Measurements from ENCODE around the gene NUMB. TPM values are rescaled to one million over a fixed set of nuclear protein-coding genes. Genes with fewer than 3 reads are reported as not detected.

NUMB gene
- total and polyA plus RNA-seq, 2 donors (not counting 1 experiment from before 2014, with no cell fraction given) = 36.0 to 151 TPM

DNA sequence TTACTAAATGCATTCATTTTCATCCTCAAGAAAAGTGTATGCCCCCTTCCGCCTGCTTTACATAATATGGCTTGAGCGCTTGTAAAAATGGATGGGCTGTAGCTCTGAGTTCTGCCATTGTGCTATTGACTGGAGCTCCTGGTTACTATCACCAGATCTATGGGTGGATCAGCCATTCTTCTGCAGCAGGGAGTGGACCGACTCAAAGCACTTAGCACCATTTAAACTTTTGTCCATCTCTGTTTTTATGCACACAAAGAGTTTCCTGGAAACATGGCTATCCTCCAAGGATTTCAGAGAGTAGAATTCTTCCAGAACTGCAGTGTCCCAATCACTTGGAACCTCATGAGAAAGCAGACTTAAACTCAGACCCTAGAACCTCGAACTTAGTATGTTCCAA is 4.5 kb upstream of the NUMB start:
- H3K79me2 ChIP-seq (ENCODE audit: control insufficient read depth, insufficient read depth, low read length) = peaks cover 5% of the 10 kb centered on the region
- no peaks in the 10 kb centered on the region for H3K27me3 ChIP-seq (ENCODE audit: control insufficient read depth, insufficient read depth, low read length)
- H3K36me3 ChIP-seq (ENCODE audit: control insufficient read depth, insufficient read depth, low read length) = no peaks in the 10 kb centered on the region
- peak overlapping the region in 3 of 4 experiments; percentile 20 to 56 (median 31) for H3K4me3 ChIP-seq (replicated peaks in 1 of 4; ENCODE audit: control extremely low read depth in 1 of 4, insufficient read depth in 1 of 4, low read depth in 3 of 4, low read length in 4 of 4)
- H4K20me1 ChIP-seq (ENCODE audit: control insufficient read depth, extremely low read depth, insufficient read depth, low read length) = no peaks in the 10 kb centered on the region
- H3K4me2 ChIP-seq (ENCODE audit: extremely low read depth, insufficient read depth, low read length) = peak overlapping the region; percentile 67
- H3K4me1 ChIP-seq (ENCODE audit: control insufficient read depth, extremely low read depth, insufficient read depth, low read length) = peaks cover 35% of the 10 kb centered on the region
- H3K9ac ChIP-seq (ENCODE audit: insufficient read depth, low read length) = no peak overlapping the region
- H2AFZ ChIP-seq (ENCODE audit: low read length) = no peak overlapping the region
- no peaks in the 10 kb centered on the region for H3K9me3 ChIP-seq (ENCODE audit: control insufficient read depth, insufficient read depth, low read depth, low read length)
- peak overlapping the region; percentile 90 for H3K27ac ChIP-seq (ENCODE audit: insufficient read depth, low read length)
- DNase-seq (ENCODE audit: low read depth in 2 of 2) = peak in 1 of 2 donors; percentile 51
- TF ChIP-seq, protein P1, sequence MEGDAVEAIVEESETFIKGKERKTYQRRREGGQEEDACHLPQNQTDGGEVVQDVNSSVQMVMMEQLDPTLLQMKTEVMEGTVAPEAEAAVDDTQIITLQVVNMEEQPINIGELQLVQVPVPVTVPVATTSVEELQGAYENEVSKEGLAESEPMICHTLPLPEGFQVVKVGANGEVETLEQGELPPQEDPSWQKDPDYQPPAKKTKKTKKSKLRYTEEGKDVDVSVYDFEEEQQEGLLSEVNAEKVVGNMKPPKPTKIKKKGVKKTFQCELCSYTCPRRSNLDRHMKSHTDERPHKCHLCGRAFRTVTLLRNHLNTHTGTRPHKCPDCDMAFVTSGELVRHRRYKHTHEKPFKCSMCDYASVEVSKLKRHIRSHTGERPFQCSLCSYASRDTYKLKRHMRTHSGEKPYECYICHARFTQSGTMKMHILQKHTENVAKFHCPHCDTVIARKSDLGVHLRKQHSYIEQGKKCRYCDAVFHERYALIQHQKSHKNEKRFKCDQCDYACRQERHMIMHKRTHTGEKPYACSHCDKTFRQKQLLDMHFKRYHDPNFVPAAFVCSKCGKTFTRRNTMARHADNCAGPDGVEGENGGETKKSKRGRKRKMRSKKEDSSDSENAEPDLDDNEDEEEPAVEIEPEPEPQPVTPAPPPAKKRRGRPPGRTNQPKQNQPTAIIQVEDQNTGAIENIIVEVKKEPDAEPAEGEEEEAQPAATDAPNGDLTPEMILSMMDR (conservative IDR thresholded peaks at IDR 0.05 in 1 of 2, IDR thresholded peaks at IDR 0.05 in 1 of 2; ENCODE audit: low read depth in 1 of 2, low read length in 2 of 2) = no peak
- no peak for TF ChIP-seq EZH2 (IDR thresholded peaks at IDR 0.05; ENCODE audit: low read length, missing control alignments)

DNA sequence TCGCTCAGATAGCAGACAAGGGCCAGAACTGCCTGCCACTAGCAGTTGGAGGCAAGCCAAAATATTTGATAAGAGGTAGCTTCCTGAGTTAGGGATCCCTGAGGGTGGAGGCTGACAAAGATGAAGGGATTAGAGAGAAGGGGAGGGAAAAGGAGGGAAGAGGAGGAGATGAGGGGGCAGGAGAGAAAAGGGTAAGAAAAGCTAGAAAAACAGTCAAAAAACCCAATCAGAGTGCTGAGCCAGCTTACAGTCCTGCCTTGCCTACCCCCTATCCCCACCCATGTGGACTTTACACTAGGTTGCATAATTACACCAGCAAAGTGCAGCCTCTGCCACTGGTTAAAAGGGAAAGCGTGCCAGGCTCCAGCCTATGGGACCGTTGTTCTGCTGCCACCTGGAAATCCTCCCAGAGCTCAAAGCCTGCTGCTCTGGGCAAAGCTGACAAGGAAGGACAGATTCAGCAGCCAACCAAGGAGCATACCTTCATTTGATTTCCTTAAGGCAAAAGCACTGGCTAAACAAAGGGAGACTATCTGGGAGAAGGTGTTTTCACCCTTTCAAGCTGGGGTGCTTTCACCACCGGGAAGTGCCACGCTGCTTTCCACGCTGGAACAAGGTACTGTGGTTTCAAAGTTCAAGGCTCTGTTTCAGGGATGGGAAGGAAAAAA is 3.8 kb upstream of the NUMB start:
- peak; percentile 54 to 76 for DNase-seq (ENCODE audit: low read depth in 2 of 2)
- Histone ChIP-seq H3K4me1 (ENCODE audit: control insufficient read depth, extremely low read depth, insufficient read depth, low read length) (peaks cover 33% of the 10 kb centered on the region), H3K79me2 (ENCODE audit: control insufficient read depth, insufficient read depth, low read length) (peaks cover 12% of the 10 kb centered on the region), H3K4me3 (replicated peaks in 1 of 4; ENCODE audit: control extremely low read depth in 1 of 4, insufficient read depth in 1 of 4, low read depth in 3 of 4, low read length in 4 of 4) (peak overlapping the region in 3 of 4 experiments; percentile 0 to 56 (median 19)), H3K27ac (ENCODE audit: insufficient read depth, low read length) (peak overlapping the region; percentile 90), H3K9ac (ENCODE audit: insufficient read depth, low read length) (no peak overlapping the region), H3K4me2 (ENCODE audit: extremely low read depth, insufficient read depth, low read length) (peak overlapping the region; percentile 67), H4K20me1 (ENCODE audit: control insufficient read depth, extremely low read depth, insufficient read depth, low read length) (no peaks in the 10 kb centered on the region), H2AFZ (ENCODE audit: low read length) (peak overlapping the region; percentile 29), H3K9me3 (ENCODE audit: control insufficient read depth, insufficient read depth, low read depth, low read length) (no peaks in the 10 kb centered on the region), H3K36me3 (ENCODE audit: control insufficient read depth, insufficient read depth, low read length) (no peaks in the 10 kb centered on the region), H3K27me3 (ENCODE audit: control insufficient read depth, insufficient read depth, low read length) (no peaks in the 10 kb centered on the region)
- TF ChIP-seq, protein P1 (conservative IDR thresholded peaks at IDR 0.05 in 1 of 2, IDR thresholded peaks at IDR 0.05 in 1 of 2; ENCODE audit: low read depth in 1 of 2, low read length in 2 of 2) = no peak
- TF ChIP-seq EZH2 (IDR thresholded peaks at IDR 0.05; ENCODE audit: low read length, missing control alignments) = no peak

DNA sequence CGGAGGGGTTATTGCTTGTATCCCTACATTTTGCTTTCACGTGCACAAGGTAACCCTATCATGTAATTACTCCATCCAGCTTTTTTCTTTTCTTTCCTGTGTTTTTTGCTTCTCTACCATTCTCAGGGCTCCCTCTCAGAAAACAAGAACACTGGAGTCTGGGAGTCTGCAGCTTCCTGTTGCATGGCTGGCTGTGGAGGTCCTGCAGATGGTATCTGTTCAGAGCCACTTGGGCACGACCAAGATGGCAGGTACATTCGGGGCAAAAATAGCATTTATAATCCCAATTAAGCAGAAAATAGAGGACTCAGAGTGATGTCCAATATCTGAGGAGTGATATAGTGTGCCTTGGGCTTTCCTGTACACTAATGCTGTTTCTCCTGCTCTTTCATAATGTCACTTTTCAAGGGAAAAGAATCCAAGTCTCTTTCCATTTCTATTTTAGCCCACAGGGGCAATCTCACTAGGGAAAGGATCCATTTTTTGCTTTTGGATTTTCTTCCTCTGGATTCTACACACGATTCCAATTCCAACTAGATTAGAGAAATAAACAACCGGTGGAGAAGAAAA is 3.2 kb upstream of the NUMB start:
- H3K4me3 ChIP-seq (replicated peaks in 1 of 4; ENCODE audit: control extremely low read depth in 1 of 4, insufficient read depth in 1 of 4, low read depth in 3 of 4, low read length in 4 of 4) = peak overlapping the region in 3 of 4 experiments; percentile 0 to 56 (median 19)
- no peaks in the 10 kb centered on the region for H3K9me3 ChIP-seq (ENCODE audit: control insufficient read depth, insufficient read depth, low read depth, low read length)
- peaks cover 36% of the 10 kb centered on the region for H3K4me1 ChIP-seq (ENCODE audit: control insufficient read depth, extremely low read depth, insufficient read depth, low read length)
- TF ChIP-seq, protein P1 (conservative IDR thresholded peaks at IDR 0.05 in 1 of 2, IDR thresholded peaks at IDR 0.05 in 1 of 2; ENCODE audit: low read depth in 1 of 2, low read length in 2 of 2) = no peak
- no peak for TF ChIP-seq EZH2 (IDR thresholded peaks at IDR 0.05; ENCODE audit: low read length, missing control alignments)
- no peak overlapping the region for H2AFZ ChIP-seq (ENCODE audit: low read length)
- no peak overlapping the region for H3K9ac ChIP-seq (ENCODE audit: insufficient read depth, low read length)
- DNase-seq (ENCODE audit: low read depth in 2 of 2) = no peak
- H3K36me3 ChIP-seq (ENCODE audit: control insufficient read depth, insufficient read depth, low read length) = no peaks in the 10 kb centered on the region
- peak overlapping the region; percentile 90 for H3K27ac ChIP-seq (ENCODE audit: insufficient read depth, low read length)
- no peaks in the 10 kb centered on the region for H3K27me3 ChIP-seq (ENCODE audit: control insufficient read depth, insufficient read depth, low read length)
- peaks cover 18% of the 10 kb centered on the region for H3K79me2 ChIP-seq (ENCODE audit: control insufficient read depth, insufficient read depth, low read length)
- H4K20me1 ChIP-seq (ENCODE audit: control insufficient read depth, extremely low read depth, insufficient read depth, low read length) = no peaks in the 10 kb centered on the region
- H3K4me2 ChIP-seq (ENCODE audit: extremely low read depth, insufficient read depth, low read length) = peak overlapping the region; percentile 68
